Measurements from ENCODE around the gene MS4A2. TPM values are rescaled to one million over a fixed set of nuclear protein-coding genes. Genes with fewer than 3 reads are reported as not detected.
"Not testable (repeated sequence)": the region's sequence is repeated elsewhere in the genome, so short reads cannot be mapped to it uniquely, and the experiment has no call there.

MS4A2 gene
- under 1 TPM; 0.37 to 0.97 (median 0.65) TPM for total RNA-seq
- polyA plus RNA-seq: 0.09 TPM
- long read RNA-seq, donor 1: 0 reads
- long read RNA-seq, donor 2: 0 reads
- long read RNA-seq, donor 3, partial matches to known transcripts: 0 of 3 reads
- long read RNA-seq, donor 3, other reads (novel, unspliced or antisense): 0 of 3 reads
- long read RNA-seq, donor 4: 0 reads

- no peak for ATAC-seq
Measured at GRCh38 chr11:60088364-60088763, at the start of gene MS4A2. MS4A2 (plus strand) TSS chr11:60088664; CDS start chr11:60088766, 102 bp downstream.

GRCh38 chr11:60040109-60040508 lies 48.4 kb upstream of the MS4A2 start, which contains the start of gene OOSP2:
OOSP2 (plus strand) TSS chr11:60040409; CDS start chr11:60040460, 51 bp downstream.
- DNase-seq (no peak), ATAC-seq (no peak)
- Histone ChIP-seq H3K4me3 (ENCODE audit: low read length) (no peak within 1 kb of the TSS), H3K4me1 (ENCODE audit: control insufficient read depth, insufficient read depth, low read length) (no peaks in the 10 kb centered on the region), H3K27me3 (ENCODE audit: control insufficient read depth, insufficient read depth) (no peaks in the 10 kb centered on the region), H3K9me3 (ENCODE audit: control insufficient read depth, low read length) (no peaks in the 10 kb centered on the region), H3K27ac (ENCODE audit: low read length) (no peak within 1 kb of the TSS)
- intact Hi-C loops (cut with DNase I): no loop called here
- 76% methylated on average over 8 of the region's 8 CpGs for WGBS

More at GRCh38 chr11:60088364-60088763, at the start of gene MS4A2:
- 86% methylated on average over 1 of the region's 1 CpG for WGBS
- Histone ChIP-seq H3K4me3 (ENCODE audit: low read length) (no peak within 1 kb of the TSS), H3K4me1 (ENCODE audit: control insufficient read depth, insufficient read depth, low read length) (no peaks in the 10 kb centered on the region), H3K9me3 (ENCODE audit: control insufficient read depth, low read length) (no peaks in the 10 kb centered on the region), H3K27ac (ENCODE audit: low read length) (no peak within 1 kb of the TSS), H3K27me3 (ENCODE audit: control insufficient read depth, insufficient read depth) (no peaks in the 10 kb centered on the region)
- intact Hi-C loops (cut with DNase I): no loop called here
- DNase-seq: no peak

GRCh38 chr11:60050422-60050821 lies 38.0 kb upstream of the MS4A2 start:
- intact Hi-C loops (cut with DNase I); H3K4me3 ChIP-seq (ENCODE audit: low read length); H3K9me3 ChIP-seq (ENCODE audit: control insufficient read depth, low read length); H3K27me3 ChIP-seq (ENCODE audit: control insufficient read depth, insufficient read depth); H3K27ac ChIP-seq (ENCODE audit: low read length); ATAC-seq; DNase-seq; H3K4me1 ChIP-seq (ENCODE audit: control insufficient read depth, insufficient read depth, low read length): not testable (repeated sequence)

GRCh38 chr11:60050839-60051238 lies 37.6 kb upstream of the MS4A2 start:
- DNase-seq; H3K9me3 ChIP-seq (ENCODE audit: control insufficient read depth, low read length); H3K27me3 ChIP-seq (ENCODE audit: control insufficient read depth, insufficient read depth); intact Hi-C loops (cut with DNase I); H3K27ac ChIP-seq (ENCODE audit: low read length); H3K4me1 ChIP-seq (ENCODE audit: control insufficient read depth, insufficient read depth, low read length); H3K4me3 ChIP-seq (ENCODE audit: low read length); ATAC-seq: not testable (repeated sequence)
- WGBS: 65% methylated on average over 3 of the region's 3 CpGs

- ATAC-seq (no peak), DNase-seq (no peak)
- H3K27ac ChIP-seq (ENCODE audit: low read length): no peak within 1 kb of the TSS
- intact Hi-C loops (cut with DNase I): no loop called here
- no peaks in the 10 kb centered on the region for H3K9me3 ChIP-seq (ENCODE audit: control insufficient read depth, low read length)
- H3K4me1 ChIP-seq (ENCODE audit: control insufficient read depth, insufficient read depth, low read length): no peaks in the 10 kb centered on the region
- 43% methylated on average over 8 of the region's 8 CpGs for WGBS
- H3K4me3 ChIP-seq (ENCODE audit: low read length): no peak within 1 kb of the TSS
- H3K27me3 ChIP-seq (ENCODE audit: control insufficient read depth, insufficient read depth): no peaks in the 10 kb centered on the region
Measured at GRCh38 chr11:60056349-60056969, 32.0 kb upstream of the MS4A2 start, which contains the start of gene MS4A3. MS4A3 (plus strand) TSS chr11:60056665; CDS start chr11:60061161, 4,496 bp downstream.

GRCh38 chr11:60059052-60059451 lies 29.4 kb upstream of the MS4A2 start:
- DNase-seq: no peak
- no peak overlapping the region for H3K4me3 ChIP-seq (ENCODE audit: low read length)
- no peaks in the 10 kb centered on the region for H3K9me3 ChIP-seq (ENCODE audit: control insufficient read depth, low read length)
- H3K27me3 ChIP-seq (ENCODE audit: control insufficient read depth, insufficient read depth): no peaks in the 10 kb centered on the region
- no peaks in the 10 kb centered on the region for H3K4me1 ChIP-seq (ENCODE audit: control insufficient read depth, insufficient read depth, low read length)
- 78% methylated on average over 3 of the region's 3 CpGs for WGBS
- intact Hi-C loops (cut with DNase I): no loop called here
- no peak overlapping the region for H3K27ac ChIP-seq (ENCODE audit: low read length)
- no peak for ATAC-seq

GRCh38 chr11:60059521-60060240 lies 28.8 kb upstream of the MS4A2 start:
- intact Hi-C loops (cut with DNase I): no loop called here
- no peak for ATAC-seq
- no peaks in the 10 kb centered on the region for H3K4me1 ChIP-seq (ENCODE audit: control insufficient read depth, insufficient read depth, low read length)

GRCh38 chr11:60064111-60064510 lies 24.4 kb upstream of the MS4A2 start:
- no peak overlapping the region for H3K27ac ChIP-seq (ENCODE audit: low read length)
- H3K27me3 ChIP-seq (ENCODE audit: control insufficient read depth, insufficient read depth): no peaks in the 10 kb centered on the region
- DNase-seq (no peak), ATAC-seq (no peak)
- intact Hi-C loops (cut with DNase I): no loop called here
- WGBS: 72% methylated on average over 1 of the region's 1 CpG
- H3K4me1 ChIP-seq (ENCODE audit: control insufficient read depth, insufficient read depth, low read length): no peaks in the 10 kb centered on the region
- no peaks in the 10 kb centered on the region for H3K9me3 ChIP-seq (ENCODE audit: control insufficient read depth, low read length)
- H3K4me3 ChIP-seq (ENCODE audit: low read length): no peak overlapping the region

More at GRCh38 chr11:60059521-60060240, 28.8 kb upstream of the MS4A2 start:
- no peaks in the 10 kb centered on the region for H3K27me3 ChIP-seq (ENCODE audit: control insufficient read depth, insufficient read depth)
- DNase-seq: no peak
- no peak overlapping the region for H3K27ac ChIP-seq (ENCODE audit: low read length)
- 94% methylated on average over 4 of the region's 4 CpGs for WGBS
- no peaks in the 10 kb centered on the region for H3K9me3 ChIP-seq (ENCODE audit: control insufficient read depth, low read length)
- H3K4me3 ChIP-seq (ENCODE audit: low read length): no peak overlapping the region

GRCh38 chr11:60065801-60066200 lies 22.7 kb upstream of the MS4A2 start:
- DNase-seq: no peak
- H3K27me3 ChIP-seq (ENCODE audit: control insufficient read depth, insufficient read depth): no peaks in the 10 kb centered on the region
- no peak for ATAC-seq
- no peaks in the 10 kb centered on the region for H3K4me1 ChIP-seq (ENCODE audit: control insufficient read depth, insufficient read depth, low read length)
- intact Hi-C loops (cut with DNase I): no loop called here
- 81% methylated on average over 1 of the region's 1 CpG for WGBS
- no peak overlapping the region for H3K27ac ChIP-seq (ENCODE audit: low read length)
- H3K4me3 ChIP-seq (ENCODE audit: low read length): no peak overlapping the region
- H3K9me3 ChIP-seq (ENCODE audit: control insufficient read depth, low read length): no peaks in the 10 kb centered on the region

- Histone ChIP-seq H3K4me1 (ENCODE audit: control insufficient read depth, insufficient read depth, low read length) (no peaks in the 10 kb centered on the region), H3K9me3 (ENCODE audit: control insufficient read depth, low read length) (no peaks in the 10 kb centered on the region), H3K4me3 (ENCODE audit: low read length) (no peak overlapping the region), H3K27ac (ENCODE audit: low read length) (no peak overlapping the region), H3K27me3 (ENCODE audit: control insufficient read depth, insufficient read depth) (no peaks in the 10 kb centered on the region)
- WGBS: 81% methylated on average over 2 of the region's 2 CpGs
- intact Hi-C loops (cut with DNase I): no loop called here
- DNase-seq: no peak
- ATAC-seq: no peak
Measured at GRCh38 chr11:60069450-60069849, 19.0 kb upstream of the MS4A2 start.

GRCh38 chr11:60071644-60072043 lies 16.8 kb upstream of the MS4A2 start:
- H3K4me3 ChIP-seq (ENCODE audit: low read length); ATAC-seq; intact Hi-C loops (cut with DNase I); H3K27ac ChIP-seq (ENCODE audit: low read length); H3K4me1 ChIP-seq (ENCODE audit: control insufficient read depth, insufficient read depth, low read length); H3K9me3 ChIP-seq (ENCODE audit: control insufficient read depth, low read length); DNase-seq; H3K27me3 ChIP-seq (ENCODE audit: control insufficient read depth, insufficient read depth): not testable (repeated sequence)
- WGBS: 77% methylated on average over 6 of the region's 6 CpGs
